Measurements from ENCODE around the gene CD27. TPM values are rescaled to one million over a fixed set of nuclear protein-coding genes. Genes with fewer than 3 reads are reported as not detected.
"Not testable (repeated sequence)": the region's sequence is repeated elsewhere in the genome, so short reads cannot be mapped to it uniquely, and the experiment has no call there.

Gene CD27
- total RNA-seq, 1 experiment from 2014 or later: not detected

GRCh38 chr12:6424866-6425265 is 19.9 kb upstream of the CD27 start:
- Mint-ChIP-seq H3K36me3 (ENCODE audit: insufficient read depth, unreplicated experiment) (no peaks in the 10 kb centered on the region), H3K4me1 (ENCODE audit: insufficient read depth, unreplicated experiment) (peaks cover 5% of the 10 kb centered on the region), H3K4me3 (ENCODE audit: unreplicated experiment) (no peak overlapping the region), H3K9me3 (ENCODE audit: unreplicated experiment) (no peaks in the 10 kb centered on the region), H3K27ac (ENCODE audit: low read depth, unreplicated experiment) (no peak overlapping the region), H3K27me3 (ENCODE audit: insufficient read depth, unreplicated experiment) (no peaks in the 10 kb centered on the region)
- no TSS peak for BruUV-seq (replicated peaks)
- intact Hi-C loops (cut with micrococcal nuclease): no loop called here
- CTCF ChIA-PET: interaction anchor here (0.6 to 5.5 kb wide), 14 partner anchors 14 to 188 kb away, joined by 3 to 99 read pairs (median 8); partner anchors contain the start of genes GAPDH, NOP2, TAPBPL and VAMP1
- POLR2A ChIA-PET: interaction anchor here (0.5 to 4.0 kb wide), 5 partner anchors 26 to 108 kb away, joined by 3 to 14 read pairs (median 3); partner anchors contain the start of genes LTBR, TAPBPL and TNFRSF1A
- DNase-seq (ENCODE audit: unreplicated experiment): no peak
- TF ChIP-seq CTCF (IDR thresholded peaks at IDR 0.05; ENCODE audit: unreplicated experiment): no peak

- no peaks in the 10 kb centered on the region for H3K9me3 Mint-ChIP-seq (ENCODE audit: unreplicated experiment)
- H3K4me1 Mint-ChIP-seq (ENCODE audit: insufficient read depth, unreplicated experiment): peaks cover 14% of the 10 kb centered on the region
- H3K27ac Mint-ChIP-seq (ENCODE audit: low read depth, unreplicated experiment): no peak overlapping the region
- ChIA-PET CTCF (interaction anchor here (0.5 to 5.5 kb wide), 13 partner anchors 17 to 187 kb away, joined by 3 to 99 read pairs (median 5); partner anchors contain the start of genes GAPDH, NOP2, TAPBPL and VAMP1), POLR2A (interaction anchor here (0.9 to 4.0 kb wide), 3 partner anchors 25 to 40 kb away, joined by 3 to 14 read pairs (median 4); partner anchors contain the start of gene TAPBPL)
- H3K36me3 Mint-ChIP-seq (ENCODE audit: insufficient read depth, unreplicated experiment): no peaks in the 10 kb centered on the region
- no TSS peak for BruUV-seq (replicated peaks)
- no peak for TF ChIP-seq CTCF (IDR thresholded peaks at IDR 0.05; ENCODE audit: unreplicated experiment)
- no peak for DNase-seq (ENCODE audit: unreplicated experiment)
- no peak overlapping the region for H3K4me3 Mint-ChIP-seq (ENCODE audit: unreplicated experiment)
- H3K27me3 Mint-ChIP-seq (ENCODE audit: insufficient read depth, unreplicated experiment): no peaks in the 10 kb centered on the region
- intact Hi-C loops (cut with micrococcal nuclease): no loop called here
Observed at GRCh38 chr12:6425590-6426531, 18.9 kb upstream of the CD27 start.

GRCh38 chr12:6426882-6427671 is 17.7 kb upstream of the CD27 start:
- BruUV-seq (replicated peaks): no TSS peak
- CTCF ChIA-PET: interaction anchor here (0.6 to 5.5 kb wide), 5 partner anchors 29 to 231 kb away, joined by 3 to 99 read pairs (median 15); partner anchors contain the start of genes GAPDH and NOP2
- no peak overlapping the region for H3K4me3 Mint-ChIP-seq (ENCODE audit: unreplicated experiment)
- no peak for TF ChIP-seq CTCF (IDR thresholded peaks at IDR 0.05; ENCODE audit: unreplicated experiment)
- no peak for DNase-seq (ENCODE audit: unreplicated experiment)
- H3K27me3 Mint-ChIP-seq (ENCODE audit: insufficient read depth, unreplicated experiment): no peaks in the 10 kb centered on the region
- POLR2A ChIA-PET: interaction anchor here (0.7 to 2.3 kb wide), 2 partner anchors 9 to 108 kb away, joined by 3 to 5 read pairs; no protein-coding TSS in a partner anchor
- H3K9me3 Mint-ChIP-seq (ENCODE audit: unreplicated experiment): no peaks in the 10 kb centered on the region
- H3K4me1 Mint-ChIP-seq (ENCODE audit: insufficient read depth, unreplicated experiment): peaks cover 22% of the 10 kb centered on the region
- no peak overlapping the region for H3K27ac Mint-ChIP-seq (ENCODE audit: low read depth, unreplicated experiment)
- no peaks in the 10 kb centered on the region for H3K36me3 Mint-ChIP-seq (ENCODE audit: insufficient read depth, unreplicated experiment)
- intact Hi-C loops (cut with micrococcal nuclease): no loop called here

- H3K9me3 Mint-ChIP-seq (ENCODE audit: unreplicated experiment); H3K27me3 Mint-ChIP-seq (ENCODE audit: insufficient read depth, unreplicated experiment); DNase-seq (ENCODE audit: unreplicated experiment); H3K4me3 Mint-ChIP-seq (ENCODE audit: unreplicated experiment); BruUV-seq (replicated peaks); H3K27ac Mint-ChIP-seq (ENCODE audit: low read depth, unreplicated experiment); H3K36me3 Mint-ChIP-seq (ENCODE audit: insufficient read depth, unreplicated experiment); intact Hi-C loops (cut with micrococcal nuclease): not testable (repeated sequence)
- CTCF ChIA-PET: interaction anchor here (0.6 to 1.1 kb wide), 6 partner anchors 38 to 232 kb away, joined by 3 to 7 read pairs (median 3); partner anchors contain the start of gene VAMP1
- peaks cover 22% of the 10 kb centered on the region for H3K4me1 Mint-ChIP-seq (ENCODE audit: insufficient read depth, unreplicated experiment)
- POLR2A ChIA-PET: interaction anchor here (1.1 to 2.3 kb wide), 2 partner anchors 10 to 24 kb away, joined by 5 to 6 read pairs; partner anchors contain the start of gene TAPBPL
Observed at GRCh38 chr12:6427796-6428195, 17.0 kb upstream of the CD27 start.

Data from MCF 10A (cell line).